SK-N-DZ (cell line): ENCODE results near the gene TGFB3.

ENCODE experiments used
- DNase-seq: peaks from one replicate; pipeline ENCODE4 v3.0.0-alpha.2; 2015; ENCODE audit warnings: low spot score

TGFB3 gene

DNA sequence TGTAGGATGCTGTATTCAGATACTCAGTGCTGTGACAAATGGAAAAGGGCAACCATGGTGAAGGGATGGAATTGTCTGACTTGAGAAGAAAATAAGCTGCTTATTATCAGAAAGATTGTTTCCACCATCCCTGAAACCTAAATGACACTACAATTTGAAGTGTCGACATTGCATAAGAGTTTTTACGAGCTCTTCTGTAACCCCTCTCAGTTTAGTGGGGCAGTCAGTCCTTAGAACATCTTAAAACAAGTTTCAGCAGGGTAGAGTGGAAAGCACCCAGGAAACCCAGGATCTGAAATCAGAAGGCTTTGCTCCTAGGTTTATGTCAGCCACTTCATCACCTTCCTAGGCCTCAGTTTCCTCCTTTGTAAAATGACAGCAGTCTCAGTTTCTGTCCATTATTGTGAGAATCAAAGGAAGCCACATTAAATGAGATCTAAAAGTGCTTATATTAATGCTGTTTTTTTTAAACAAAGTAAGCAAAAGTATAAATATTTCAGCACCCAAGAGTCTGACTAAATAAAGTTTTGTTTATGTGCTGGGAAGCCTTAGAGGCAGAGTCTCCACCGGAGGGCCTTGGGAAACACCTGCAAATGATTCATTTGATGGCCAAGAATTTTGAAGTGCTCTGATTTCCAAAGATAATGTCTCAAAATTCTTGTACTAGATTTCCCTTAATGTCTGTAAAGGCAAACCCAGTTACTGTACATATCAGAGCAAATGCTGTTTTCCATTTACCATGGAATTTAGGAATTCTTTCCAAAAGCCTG, 5.6 kb upstream of the TGFB3 start:
- no peak for DNase-seq

DNA sequence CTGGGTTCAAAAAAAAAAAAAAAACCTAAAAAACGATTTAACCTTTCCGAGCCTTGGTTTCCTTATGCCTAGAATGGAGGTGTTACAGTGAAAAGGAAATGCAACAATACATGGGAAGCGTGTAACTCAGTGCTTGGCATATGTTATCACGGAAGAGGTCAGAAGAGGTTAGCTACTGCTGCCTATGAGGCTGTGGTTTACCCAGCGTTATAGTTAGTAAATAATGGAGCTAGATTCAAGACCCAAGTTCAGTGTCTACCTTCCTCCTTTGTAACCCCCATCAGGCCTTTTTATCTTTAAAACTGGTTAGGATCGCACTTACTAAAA, 4.6 kb upstream of the TGFB3 start:
- no peak for DNase-seq

- peak; percentile 55 for DNase-seq
Observed at GRCh38 chr14:75985618-75986438, 4.0 kb upstream of the TGFB3 start, which contains the start of gene IFT43. IFT43 (plus strand) TSS chr14:75985763; CDS start chr14:75985787, 24 bp downstream.

GRCh38 chr14:75984674-75985073, 2.9 kb upstream of the TGFB3 start:
- DNase-seq = no peak

DNA sequence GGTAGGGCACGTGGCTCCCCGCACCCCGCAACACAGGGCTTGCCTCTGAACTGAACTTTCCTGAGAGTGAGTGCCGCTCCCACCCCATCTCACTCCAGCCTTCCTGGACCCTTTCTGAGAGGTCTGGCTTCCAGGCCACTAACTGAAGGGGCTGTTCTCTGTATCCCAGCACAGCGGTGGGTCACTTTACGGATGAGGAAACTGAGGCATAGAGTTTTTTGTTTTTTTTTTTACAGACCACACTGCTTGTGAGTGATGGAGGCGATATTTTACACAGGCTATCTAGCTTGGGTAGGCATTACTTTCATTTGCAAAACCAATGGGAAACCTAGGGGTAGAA, 1.2 kb upstream of the TGFB3 start:
- no peak for DNase-seq

DNA sequence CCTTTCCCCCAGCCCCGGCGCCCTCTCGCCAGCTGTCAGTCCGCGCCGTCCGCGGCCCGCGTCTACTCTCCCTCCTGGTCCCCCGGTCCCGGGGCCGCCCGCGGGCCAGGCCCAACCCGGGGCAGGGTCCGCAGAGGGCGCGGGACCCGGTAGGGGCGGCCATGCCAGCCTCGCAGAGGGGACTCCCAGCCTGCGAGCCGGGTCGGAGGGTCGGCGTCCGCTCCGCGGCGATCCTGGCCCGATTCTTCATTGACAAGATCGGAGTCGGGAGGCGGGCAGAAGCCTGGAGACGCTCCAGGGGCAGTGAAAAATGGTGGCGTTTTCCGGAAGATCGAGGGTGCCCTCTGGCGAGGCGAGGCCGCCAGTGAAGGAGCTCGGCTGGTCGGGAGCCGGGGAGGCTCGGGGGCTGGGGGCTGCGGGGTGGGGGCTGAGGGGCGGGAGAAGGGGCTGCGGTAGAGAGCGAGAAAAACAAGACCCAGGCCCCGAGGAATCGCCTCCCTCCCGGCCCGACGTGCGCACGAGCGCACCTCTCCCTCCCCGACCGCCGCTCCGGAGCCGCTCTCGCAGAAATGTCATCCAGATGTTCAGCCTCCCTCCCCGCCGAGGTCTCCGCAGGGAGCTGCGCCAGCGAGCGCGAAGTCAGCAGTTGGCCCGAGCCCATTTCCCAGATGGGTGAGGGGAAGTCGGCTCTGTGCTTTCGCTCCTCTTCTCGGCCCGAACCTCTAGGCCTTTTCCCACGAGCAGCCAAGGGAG, 647 bp upstream of the TGFB3 start:
- DNase-seq = peak; percentile 76

- DNase-seq = no peak
Observed at GRCh38 chr14:75980856-75981255, 939 bp downstream of the TGFB3 start.

DNA sequence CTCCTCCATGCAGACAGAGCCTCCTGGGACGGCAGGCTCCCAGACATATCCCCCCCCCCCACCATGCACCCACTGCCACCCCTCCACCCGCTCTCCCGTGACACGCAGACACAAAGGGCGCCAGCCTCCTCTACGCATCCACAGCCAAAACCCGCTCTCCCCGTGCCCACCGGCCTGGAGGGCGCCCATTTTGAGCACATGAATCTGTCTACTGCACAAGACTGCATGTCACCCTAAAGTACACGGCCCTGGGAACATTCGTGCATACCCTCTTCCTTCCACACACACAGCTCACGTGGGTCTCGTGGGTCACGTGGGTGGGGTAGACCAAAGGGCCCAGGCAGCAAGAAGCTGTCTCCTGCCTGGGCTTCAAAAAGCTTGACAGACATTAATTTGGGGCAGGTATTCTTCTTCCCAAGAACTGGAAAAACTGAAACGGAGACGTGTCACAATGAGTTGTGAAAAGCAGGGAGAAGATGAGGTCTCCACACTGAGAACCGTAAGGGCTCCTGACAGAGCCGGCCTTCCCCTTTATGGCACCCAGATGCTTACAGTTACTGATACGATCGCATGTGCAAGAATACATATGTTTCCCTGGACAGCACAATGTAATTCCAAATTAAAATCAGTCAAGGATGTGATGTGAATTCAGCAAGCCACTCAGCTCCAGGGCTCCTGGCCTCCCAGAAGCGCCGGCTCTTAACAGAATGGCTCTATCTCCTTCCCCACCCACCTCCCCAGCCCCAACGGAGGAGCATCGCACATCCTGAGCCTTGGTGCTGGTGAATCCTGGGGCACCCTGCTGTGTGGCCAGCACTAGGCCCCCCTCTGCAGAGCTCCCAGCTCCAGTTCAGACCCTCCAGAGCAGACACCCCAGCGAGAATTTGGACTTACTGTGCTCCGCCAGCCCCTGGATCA, 1.9 kb downstream of the TGFB3 start:
- peak; percentile 40 for DNase-seq

DNA sequence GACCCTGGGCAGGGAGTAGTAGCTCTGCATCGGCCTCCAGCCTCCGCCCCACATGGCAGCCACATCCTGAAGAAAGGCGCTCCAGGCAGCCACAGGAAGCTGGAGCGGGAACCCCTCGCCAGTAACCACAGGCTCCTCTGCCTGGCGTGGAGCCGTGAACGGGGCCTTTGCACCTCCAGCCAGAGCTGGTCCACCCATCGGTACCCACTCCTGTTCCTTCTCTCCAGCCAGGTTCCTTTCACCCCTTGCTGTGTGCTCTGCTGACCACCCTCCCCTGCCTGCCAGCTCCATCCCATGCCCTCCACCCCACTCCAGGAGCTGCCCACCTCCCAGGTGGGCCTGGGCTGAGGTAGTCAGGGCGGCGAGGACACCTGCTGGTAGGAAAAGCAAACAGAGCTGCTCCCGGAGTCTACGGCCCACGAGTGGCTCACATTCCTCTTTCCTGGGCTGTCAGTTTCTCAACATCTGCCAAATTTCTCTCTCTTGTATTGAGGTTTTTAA, 2.7 kb downstream of the TGFB3 start:
- peak; percentile 37 for DNase-seq

DNA sequence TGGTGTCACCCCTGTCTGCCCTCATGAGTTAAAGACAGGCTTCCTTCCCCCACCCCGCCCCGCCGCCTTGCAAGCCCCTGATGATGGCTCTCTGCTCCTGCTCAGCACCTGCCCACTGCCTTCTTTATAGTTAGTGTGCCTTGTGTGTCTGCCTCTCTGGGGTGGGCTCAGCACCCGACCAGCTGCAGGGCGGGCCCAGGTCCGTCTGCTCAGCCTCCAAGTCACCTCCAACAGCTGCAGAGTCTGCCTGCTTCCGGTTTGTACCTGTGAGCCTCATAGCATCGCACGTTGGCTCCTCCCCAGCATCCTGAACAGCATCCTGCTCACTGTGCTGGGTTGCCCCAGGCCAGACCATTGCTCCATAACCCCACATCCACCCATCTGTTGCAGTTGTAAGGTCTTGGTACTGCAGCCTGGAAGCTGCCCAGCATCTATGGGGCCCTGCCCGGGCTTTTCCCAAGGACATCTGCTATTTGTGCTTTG, 3.5 kb downstream of the TGFB3 start:
- peak; percentile 28 for DNase-seq

GRCh38 chr14:75977582-75977943, 4.2 kb downstream of the TGFB3 start:
- no peak for DNase-seq

DNA sequence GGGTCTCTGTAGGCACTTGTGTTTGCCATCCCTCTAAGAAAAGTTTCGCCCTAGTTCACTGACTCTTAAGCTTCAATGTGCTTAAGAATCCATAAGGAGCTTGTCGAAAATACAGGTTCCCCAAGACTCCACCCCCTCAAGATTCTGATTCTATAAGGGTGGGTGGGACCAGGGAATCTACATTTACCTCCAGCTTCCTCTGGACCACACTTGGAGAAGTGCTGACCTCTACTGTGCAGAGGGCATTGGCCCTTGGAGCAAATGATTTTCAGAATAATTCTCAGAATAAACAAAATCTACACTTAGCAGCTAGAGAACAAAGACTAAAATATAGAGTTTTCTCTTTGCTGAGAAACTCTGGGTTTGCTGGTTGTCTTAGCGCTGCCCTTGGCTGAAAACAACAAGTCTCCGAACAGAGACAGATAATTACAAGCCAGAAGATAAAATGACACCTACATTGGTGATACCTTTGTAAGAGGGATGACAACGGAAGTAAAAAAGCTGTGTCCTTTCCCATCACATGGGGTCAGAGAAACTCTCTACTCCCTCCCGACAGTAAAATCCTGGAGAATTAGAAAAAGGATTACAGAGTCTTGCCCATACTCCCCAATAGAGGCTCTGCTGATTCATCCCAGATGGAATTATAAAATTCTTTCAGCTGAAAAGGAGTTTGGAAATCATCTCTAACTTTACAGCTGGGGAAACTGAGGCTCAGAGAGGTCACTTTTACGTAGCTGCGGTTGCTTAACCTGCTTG, 4.8 kb downstream of the TGFB3 start:
- DNase-seq = no peak

- no peak for DNase-seq
Observed at GRCh38 chr14:75972801-75973421, 8.9 kb downstream of the TGFB3 start.

GRCh38 chr14:75971509-75971908, 10.3 kb downstream of the TGFB3 start:
- no peak for DNase-seq

GRCh38 chr14:75970989-75971388, 10.8 kb downstream of the TGFB3 start:
- DNase-seq = no peak

DNA sequence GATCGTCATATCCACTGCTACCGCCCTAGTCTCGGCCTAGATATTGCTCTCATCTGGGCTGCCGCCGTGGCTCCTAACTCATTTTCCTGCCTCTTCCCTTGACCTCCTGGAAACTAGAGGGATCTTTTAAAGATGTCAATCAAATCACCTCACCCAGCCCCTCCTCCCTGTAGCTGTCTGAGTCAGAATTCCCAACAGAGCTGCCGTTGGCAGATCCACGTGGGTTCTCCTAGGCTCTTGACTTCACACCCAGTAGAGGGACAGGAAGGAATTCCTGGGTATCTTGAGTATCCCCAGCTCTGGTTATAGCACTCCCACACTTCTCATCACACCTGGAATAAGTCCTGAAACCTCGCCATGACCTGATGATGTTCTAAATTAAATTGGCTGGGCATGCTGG, 11.9 kb downstream of the TGFB3 start:
- DNase-seq = no peak

DNA sequence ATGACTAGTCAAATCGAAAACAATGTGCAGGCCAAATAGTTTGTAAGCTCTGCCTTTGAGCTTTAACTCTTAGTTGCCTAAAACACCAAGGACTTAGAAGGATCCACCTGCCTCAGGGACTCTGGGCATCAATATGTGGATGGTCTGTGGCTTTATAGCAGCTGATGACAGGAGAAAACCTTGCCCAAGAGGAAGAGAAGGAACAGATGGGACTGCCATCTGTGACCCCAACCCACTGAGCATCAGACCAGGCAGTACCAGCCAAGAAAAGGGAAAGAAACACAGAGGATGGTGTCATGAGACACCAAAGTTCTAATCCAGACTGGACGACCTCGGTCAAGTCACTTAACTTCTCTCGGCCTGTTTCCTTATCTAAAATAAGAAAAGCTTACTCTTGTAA, 12.7 kb downstream of the TGFB3 start:
- DNase-seq = no peak

DNA sequence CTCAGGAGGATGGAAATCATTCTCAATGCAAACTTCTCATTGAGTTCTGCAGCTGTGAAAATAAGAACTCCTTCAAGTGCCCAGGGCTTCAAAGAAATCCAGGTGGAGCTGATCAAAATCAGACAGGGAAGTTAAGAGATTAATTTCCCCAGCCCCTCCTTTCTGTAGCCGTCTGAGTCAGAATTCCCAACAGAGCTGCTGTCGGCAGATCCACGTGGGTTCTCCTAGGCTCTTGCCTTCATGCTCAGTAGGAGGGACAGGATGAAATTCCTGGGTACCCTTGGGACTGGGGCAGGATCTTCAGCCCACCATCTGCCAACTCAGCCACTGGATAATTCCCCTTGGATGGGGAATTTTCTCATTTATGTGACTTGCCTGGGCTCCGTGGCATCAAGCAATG, 13.3 kb downstream of the TGFB3 start:
- DNase-seq = no peak

GRCh38 chr14:75967866-75968265, 13.9 kb downstream of the TGFB3 start:
- DNase-seq = no peak

DNA sequence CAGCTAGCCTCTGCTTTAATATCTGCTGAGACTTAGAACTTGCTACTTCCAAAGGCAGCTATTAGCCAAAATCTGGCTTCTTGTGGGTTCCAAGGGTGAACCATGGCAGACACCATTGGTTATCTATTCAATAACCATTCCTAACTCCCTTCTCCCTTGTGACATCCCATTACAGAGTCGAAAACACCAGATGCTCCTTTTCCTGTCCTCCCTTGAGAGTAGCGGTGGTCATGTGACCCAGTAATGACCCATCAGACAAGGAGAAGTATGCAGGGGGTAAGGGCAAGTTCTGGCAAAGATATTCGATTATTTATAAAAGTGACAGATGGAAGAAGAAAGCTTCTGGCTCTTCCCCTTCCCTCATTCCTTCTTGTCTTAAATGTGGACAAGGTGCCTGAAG, 20.1 kb downstream of the TGFB3 start:
- no peak for DNase-seq
